B cell (primary cell): ENCODE measurements around the gene LAMA2. TPM values are rescaled to one million over a fixed set of nuclear protein-coding genes. Genes with fewer than 3 reads are reported as not detected.
"Not testable (repeated sequence)": the region's sequence is repeated elsewhere in the genome, so short reads cannot be mapped to it uniquely, and the experiment has no call there.

Source experiments
- ATAC-seq: fragments of 200-7000 bp; cut with Tn5 transposase; one replicate; pipeline ENCODE4 v1.10.0; 2021; ENCODE audit warnings: low read depth, mild to moderate bottlenecking, moderate number of reproducible peaks, moderate library complexity
- CTCF ChIA-PET: fragments of 350-600 bp; sonication (Branson Sonifier 250); formaldehyde crosslinking; loops from one replicate; lab custom pipeline; 2021; ENCODE audit warnings: antibody characterized with exemption, inconsistent platforms; lab: Charles Lee
- POLR2A ChIA-PET: fragments of 350-600 bp; sonication (Branson Sonifier 250); formaldehyde crosslinking; loops from one replicate; lab custom pipeline; 2021; ENCODE audit warnings: antibody characterized with exemption; lab: Charles Lee
- DNase-seq: peaks from one replicate; pipeline ENCODE4 v3.0.0; 2013
- H2AFZ ChIP-seq: 2 replicates; pipeline ENCODE4 v1.6.1; 2012; ENCODE audit warnings: mild to moderate bottlenecking, low read depth, low read length; ENCODE audit not compliant: insufficient read depth, poor library complexity, severe bottlenecking
- H3K27ac ChIP-seq, 2 donors: 1 replicate in 1 of 2; 2 replicates in 1 of 2; pipeline ENCODE4 v1.5.1; 2012 to 2013; ENCODE audit warnings: low read length in 2 of 2, mild to moderate bottlenecking in 2 of 2, moderate library complexity in 1 of 2
- H3K27me3 ChIP-seq, 4 experiments: fragments of 200-600 bp in 1 of 4; sonication (generic) in 1 of 4; replicated peaks in 1 of 4; 1 replicate in 2 of 4; 2 replicates in 2 of 4; pipeline versions ENCODE4 v1.6.1 to v1.7.0; 2013 to 2016; ENCODE audit warnings: low read length in 3 of 4, mild to moderate bottlenecking in 2 of 4, mixed read lengths in 1 of 4, moderate library complexity in 1 of 4; ENCODE audit not compliant: insufficient read depth in 4 of 4, control insufficient read depth in 3 of 4; ENCODE audit errors: control extremely low read depth in 1 of 4
- H3K36me3 ChIP-seq, 2 experiments: replicated peaks in 1 of 2; 1 replicate in 1 of 2; 2 replicates in 1 of 2; pipeline versions ENCODE4 v1.6.1 to v1.7.1; 2013; ENCODE audit warnings: low read length in 1 of 2; ENCODE audit not compliant: insufficient read depth in 2 of 2, control insufficient read depth in 1 of 2; ENCODE audit errors: control extremely low read depth in 1 of 2, extremely low read depth in 1 of 2
- H3K4me1 ChIP-seq, 2 donors: fragments of 200-600 bp in 1 of 2; sonication (generic) in 1 of 2; 1 replicate in 1 of 2; 2 replicates in 1 of 2; pipeline versions ENCODE4 v1.5.1 to v1.6.1; 2013 to 2017; ENCODE audit warnings: low read length in 2 of 2; ENCODE audit not compliant: control insufficient read depth in 2 of 2, insufficient read depth in 2 of 2
- H3K4me2 ChIP-seq: replicated peaks from 2 replicates; pipeline ENCODE3; 2012; ENCODE audit warnings: mild to moderate bottlenecking, low read depth, low read length; ENCODE audit not compliant: poor library complexity, severe bottlenecking
- H3K4me3 ChIP-seq, 5 experiments: fragments of 200-600 bp in 1 of 5; sonication (generic) in 1 of 5; 1 replicate in 3 of 5; 2 replicates in 2 of 5; pipeline versions ENCODE4 v1.5.1 to v1.7.0; 2011 to 2016; ENCODE audit warnings: low read length in 4 of 5, mild to moderate bottlenecking in 4 of 5, low read depth in 2 of 5, control low read depth in 1 of 5, moderate library complexity in 1 of 5; ENCODE audit not compliant: insufficient read depth in 1 of 5; ENCODE audit errors: control extremely low read depth in 1 of 5, extremely low read depth in 1 of 5
- H3K79me2 ChIP-seq: fragments of 200-600 bp; sonication (generic); one replicate; pipeline ENCODE4 v1.6.0; 2016; ENCODE audit warnings: low read length; ENCODE audit not compliant: control insufficient read depth, insufficient read depth
- H3K9ac ChIP-seq: fragments of 200-600 bp; sonication (generic); 2 replicates; pipeline ENCODE4 v1.6.1; 2017; ENCODE audit warnings: mild to moderate bottlenecking, low read length, moderate library complexity
- H3K9me3 ChIP-seq, 3 donors: one replicate each; pipeline versions ENCODE4 v1.6.1 to v1.7.1; 2013; ENCODE audit warnings: low read length in 2 of 3; ENCODE audit not compliant: control insufficient read depth in 2 of 3, insufficient read depth in 1 of 3; ENCODE audit errors: control extremely low read depth in 1 of 3
- H4K20me1 ChIP-seq: 2 replicates; pipeline ENCODE4 v1.6.0; 2012; ENCODE audit warnings: mild to moderate bottlenecking, low read length; ENCODE audit not compliant: insufficient read depth, control insufficient read depth, poor library complexity, severe bottlenecking
- H3K27ac Mint-ChIP-seq: one replicate; pipeline ENCODE4 v1.8.0; 2021; ENCODE audit warnings: mixed read lengths
- H3K27me3 Mint-ChIP-seq: one replicate; pipeline ENCODE4 v1.8.0; 2021; ENCODE audit warnings: mixed read lengths
- H3K4me1 Mint-ChIP-seq: one replicate; pipeline ENCODE4 v1.8.0; 2021; ENCODE audit warnings: mixed read lengths
- H3K4me3 Mint-ChIP-seq: one replicate; pipeline ENCODE4 v1.8.0; 2021; ENCODE audit warnings: mixed read lengths
- H3K9me3 Mint-ChIP-seq: one replicate; pipeline ENCODE4 v1.8.0; 2022; ENCODE audit warnings: mixed read lengths; ENCODE audit not compliant: insufficient read depth
- EZH2 ChIP-seq: IDR thresholded peaks from 2 replicates; pipeline ENCODE4 v1.6.1; 2012; ENCODE audit warnings: borderline replicate concordance, low read depth, mild to moderate bottlenecking, moderate library complexity, low read length; ENCODE audit not compliant: insufficient read depth, poor library complexity, severe bottlenecking
- WGBS: methylation state at CpG from one replicate; pipeline ENCODE4 v1.1.5; 2013; ENCODE audit warnings: missing lambda C conversion rate; ENCODE audit not compliant: insufficient coverage; 5-methylcytosine and 5-hydroxymethylcytosine counted together
- intact Hi-C: fragments of 100-400 bp; cut with micrococcal nuclease; formaldehyde crosslinking; loops from one replicate; pipeline ENCODE4 v1.10.0; 2022
- polyA plus RNA-seq: library from polyadenylated mRNA; depleted of rRNA; stranded (reverse); fragments of >200 nt; gene quantifications from 2 replicates; pipeline ENCODE4 v1.2.3, GENCODE V29; 2012
- total RNA-seq, 2 donors: library from RNA; stranded (reverse); fragments of 120-200 nt in 1 of 2; gene quantifications; 1 replicate in 1 of 2; 2 replicates in 1 of 2; pipeline versions ENCODE4 v1.2.3 to v1.2.4, GENCODE V29; 2013 to 2022
- TF ChIP-seq, protein P1 (sequence below): fragments of 200-600 bp; IDR thresholded peaks from one replicate; pipeline ENCODE4 v1.8.0; 2022; ENCODE audit warnings: antibody characterized with exemption, mild to moderate bottlenecking

The LAMA2 gene
- total and polyA plus RNA-seq, 2 donors (not counting 1 experiment from before 2014, with no cell fraction given), result 0.16 TPM; not detected in 1

DNA sequence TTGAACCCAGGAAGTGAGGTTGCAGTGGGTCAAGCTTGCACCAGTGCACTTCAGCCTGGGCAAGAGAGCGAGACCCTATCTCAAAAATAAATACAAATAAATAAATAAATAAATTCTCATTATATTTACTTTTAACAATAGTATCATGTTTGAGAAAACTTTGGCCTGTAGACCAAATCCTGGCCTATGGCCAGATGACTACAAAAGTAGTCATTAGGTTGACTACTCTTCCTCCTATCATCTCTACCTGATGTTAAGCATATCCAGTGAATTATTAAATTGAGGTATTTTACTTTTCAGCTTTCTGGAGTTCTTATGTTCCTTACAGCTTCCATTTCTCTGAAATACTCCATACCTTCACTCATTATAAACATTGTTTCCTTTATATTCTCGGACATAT lies 280.6 kb downstream of the LAMA2 start:
- no peaks in the 10 kb centered on the region for H3K27me3 Mint-ChIP-seq
- ChIA-PET CTCF (no interaction called here), POLR2A (no interaction called here)
- no peak overlapping the region for H3K27ac ChIP-seq
- H3K79me2 ChIP-seq, result no peaks in the 10 kb centered on the region
- no peak overlapping the region for H3K27ac Mint-ChIP-seq
- no peaks in the 10 kb centered on the region for H3K9me3 ChIP-seq
- H3K4me2 ChIP-seq, result no peak overlapping the region
- H3K27me3 ChIP-seq, result no peaks in the 10 kb centered on the region
- H3K4me3 ChIP-seq, result no peak overlapping the region
- ATAC-seq (no peak), DNase-seq (no peak)
- no peaks in the 10 kb centered on the region for H3K4me1 ChIP-seq
- H3K9me3 Mint-ChIP-seq, result no peaks in the 10 kb centered on the region
- H3K36me3 ChIP-seq, result no peaks in the 10 kb centered on the region
- intact Hi-C loops, result no loop called here
- 100% methylated on average over 1 of the region's 2 CpGs for WGBS
- H3K4me1 Mint-ChIP-seq, result no peaks in the 10 kb centered on the region
- no peak overlapping the region for H3K9ac ChIP-seq
- H3K4me3 Mint-ChIP-seq, result no peak overlapping the region
- no peak overlapping the region for H2AFZ ChIP-seq
- TF ChIP-seq EZH2, result no peak
- TF ChIP-seq, protein P1, sequence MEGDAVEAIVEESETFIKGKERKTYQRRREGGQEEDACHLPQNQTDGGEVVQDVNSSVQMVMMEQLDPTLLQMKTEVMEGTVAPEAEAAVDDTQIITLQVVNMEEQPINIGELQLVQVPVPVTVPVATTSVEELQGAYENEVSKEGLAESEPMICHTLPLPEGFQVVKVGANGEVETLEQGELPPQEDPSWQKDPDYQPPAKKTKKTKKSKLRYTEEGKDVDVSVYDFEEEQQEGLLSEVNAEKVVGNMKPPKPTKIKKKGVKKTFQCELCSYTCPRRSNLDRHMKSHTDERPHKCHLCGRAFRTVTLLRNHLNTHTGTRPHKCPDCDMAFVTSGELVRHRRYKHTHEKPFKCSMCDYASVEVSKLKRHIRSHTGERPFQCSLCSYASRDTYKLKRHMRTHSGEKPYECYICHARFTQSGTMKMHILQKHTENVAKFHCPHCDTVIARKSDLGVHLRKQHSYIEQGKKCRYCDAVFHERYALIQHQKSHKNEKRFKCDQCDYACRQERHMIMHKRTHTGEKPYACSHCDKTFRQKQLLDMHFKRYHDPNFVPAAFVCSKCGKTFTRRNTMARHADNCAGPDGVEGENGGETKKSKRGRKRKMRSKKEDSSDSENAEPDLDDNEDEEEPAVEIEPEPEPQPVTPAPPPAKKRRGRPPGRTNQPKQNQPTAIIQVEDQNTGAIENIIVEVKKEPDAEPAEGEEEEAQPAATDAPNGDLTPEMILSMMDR, result no peak
- H4K20me1 ChIP-seq, result no peaks in the 10 kb centered on the region

- H3K9me3 ChIP-seq, result no peaks in the 10 kb centered on the region
- no peak overlapping the region for H2AFZ ChIP-seq
- H3K79me2 ChIP-seq, result no peaks in the 10 kb centered on the region
- Mint-ChIP-seq H3K4me1 (no peaks in the 10 kb centered on the region), H3K4me3 (no peak overlapping the region), H3K9me3 (no peaks in the 10 kb centered on the region), H3K27me3 (no peaks in the 10 kb centered on the region), H3K27ac (no peak overlapping the region)
- POLR2A ChIA-PET, result no interaction called here
- no peak overlapping the region for H3K9ac ChIP-seq
- H3K4me3 ChIP-seq, result no peak overlapping the region
- no peak overlapping the region for H3K27ac ChIP-seq
- H3K4me1 ChIP-seq, result no peaks in the 10 kb centered on the region
- ATAC-seq (no peak), DNase-seq (no peak)
- no peaks in the 10 kb centered on the region for H3K27me3 ChIP-seq
- intact Hi-C loops, result no loop called here
- H4K20me1 ChIP-seq, result no peaks in the 10 kb centered on the region
- H3K36me3 ChIP-seq, result no peaks in the 10 kb centered on the region
- WGBS, result no CpG with 5 or more reads among the region's 3 CpGs
- CTCF ChIA-PET, result no interaction called here
- no peak for TF ChIP-seq EZH2
- TF ChIP-seq, protein P1, result no peak
- no peak overlapping the region for H3K4me2 ChIP-seq
These were observed 281.1 kb downstream of the LAMA2 start for GRCh38 chr6:129164032-129164431.

DNA sequence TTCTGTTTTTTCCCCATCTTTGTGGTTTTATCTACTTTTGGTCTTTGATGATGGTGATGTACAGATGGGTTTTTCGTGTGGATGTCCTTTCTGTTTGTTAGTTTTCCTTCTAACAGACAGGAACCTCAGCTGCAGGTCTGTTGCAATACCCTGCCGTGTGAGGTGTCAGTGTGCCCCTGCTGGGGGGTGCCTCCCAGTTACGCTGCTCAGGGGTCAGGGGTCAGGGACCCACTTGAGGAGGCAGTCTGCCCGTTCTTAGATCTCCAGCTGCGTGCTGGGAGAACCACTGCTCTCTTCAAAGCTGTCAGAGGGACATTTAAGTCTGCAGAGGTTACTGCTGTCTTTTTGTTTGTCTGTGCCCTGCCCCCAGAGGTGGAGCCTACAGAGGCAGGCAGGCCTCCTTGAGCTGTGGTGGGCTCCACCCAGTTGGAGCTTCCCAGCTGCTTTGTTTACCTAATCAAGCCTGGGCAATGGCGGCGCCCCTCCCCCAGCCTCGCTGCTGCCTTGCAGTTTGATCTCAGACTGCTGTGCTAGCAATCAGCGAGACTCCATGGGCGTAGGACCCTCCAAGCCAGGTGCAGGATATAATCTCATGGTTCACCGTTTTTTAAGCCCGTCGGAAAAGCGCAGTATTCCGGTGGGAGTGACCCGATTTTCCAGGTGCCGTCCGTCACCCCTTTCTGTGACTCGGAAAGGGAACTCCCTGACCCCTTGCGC lies 289.5 kb downstream of the LAMA2 start:
- H2AFZ ChIP-seq, H4K20me1 ChIP-seq, H3K27ac Mint-ChIP-seq, H3K4me3 ChIP-seq, H3K9me3 ChIP-seq, H3K4me1 ChIP-seq, CTCF ChIA-PET, H3K27me3 Mint-ChIP-seq, H3K27me3 ChIP-seq, H3K4me1 Mint-ChIP-seq, ATAC-seq, DNase-seq, H3K27ac ChIP-seq, H3K4me2 ChIP-seq, POLR2A ChIA-PET, intact Hi-C loops, H3K9ac ChIP-seq, H3K36me3 ChIP-seq, H3K79me2 ChIP-seq, H3K9me3 Mint-ChIP-seq, H3K4me3 Mint-ChIP-seq: not testable (repeated sequence)
- WGBS, result 39% methylated on average over 15 of the region's 20 CpGs
